ENCODE results near the gene STX2. TPM values are rescaled to one million over a fixed set of nuclear protein-coding genes. Genes with fewer than 3 reads are reported as not detected.

STX2 gene
- total and polyA plus RNA-seq, 2 donors (not counting 1 experiment from before 2014, with no cell fraction given): 35.2 to 87.8 TPM

GRCh38 chr12:130839770-130840404 lies 837 bp upstream of the STX2 start:
- peak overlapping the region; percentile 44 for H3K27ac ChIP-seq (ENCODE audit: insufficient read depth, low read length)
- H3K9ac ChIP-seq (ENCODE audit: insufficient read depth, low read length): no peak overlapping the region

GRCh38 chr12:130838284-130838950 lies 633 bp downstream of the STX2 start:
- no peaks in the 10 kb centered on the region for H3K27me3 ChIP-seq (ENCODE audit: control insufficient read depth, insufficient read depth, low read length)
- H3K9me3 ChIP-seq (ENCODE audit: control insufficient read depth, insufficient read depth, low read depth, low read length): no peaks in the 10 kb centered on the region
- H3K27ac ChIP-seq (ENCODE audit: insufficient read depth, low read length): peak overlapping the region; percentile 8
- peak overlapping the region; percentile 98 for H3K4me2 ChIP-seq (ENCODE audit: extremely low read depth, insufficient read depth, low read length)
- peak overlapping the region; percentile 59 for H3K9ac ChIP-seq (ENCODE audit: insufficient read depth, low read length)
- TF ChIP-seq EZH2 (IDR thresholded peaks at IDR 0.05; ENCODE audit: low read length, missing control alignments) (no peak), CTCF (conservative IDR thresholded peaks at IDR 0.05 in 1 of 2, IDR thresholded peaks at IDR 0.05 in 1 of 2; ENCODE audit: low read depth in 1 of 2, low read length in 2 of 2) (no peak)
- H4K20me1 ChIP-seq (ENCODE audit: control insufficient read depth, extremely low read depth, insufficient read depth, low read length): no peaks in the 10 kb centered on the region
- H3K4me3 ChIP-seq (replicated peaks in 1 of 4; ENCODE audit: control extremely low read depth in 1 of 4, insufficient read depth in 1 of 4, low read depth in 3 of 4, low read length in 4 of 4): peak overlapping the region; percentile 58 to 89 (median 69)
- H3K4me1 ChIP-seq (ENCODE audit: control insufficient read depth, extremely low read depth, insufficient read depth, low read length): peaks cover 14% of the 10 kb centered on the region
- DNase-seq (ENCODE audit: low read depth in 2 of 2): peak in 1 of 2 donors; percentile 15
- peak overlapping the region; percentile 2 for H2AFZ ChIP-seq (ENCODE audit: low read length)
- H3K36me3 ChIP-seq (ENCODE audit: control insufficient read depth, insufficient read depth, low read length): no peaks in the 10 kb centered on the region
- H3K79me2 ChIP-seq (ENCODE audit: control insufficient read depth, insufficient read depth, low read length): peaks cover 46% of the 10 kb centered on the region

More at GRCh38 chr12:130839770-130840404, 837 bp upstream of the STX2 start:
- no peak for DNase-seq (ENCODE audit: low read depth in 2 of 2)
- no peak for TF ChIP-seq CTCF (conservative IDR thresholded peaks at IDR 0.05 in 1 of 2, IDR thresholded peaks at IDR 0.05 in 1 of 2; ENCODE audit: low read depth in 1 of 2, low read length in 2 of 2)
- TF ChIP-seq EZH2 (IDR thresholded peaks at IDR 0.05; ENCODE audit: low read length, missing control alignments): no peak
- no peaks in the 10 kb centered on the region for H3K27me3 ChIP-seq (ENCODE audit: control insufficient read depth, insufficient read depth, low read length)
- H3K4me3 ChIP-seq (replicated peaks in 1 of 4; ENCODE audit: control extremely low read depth in 1 of 4, insufficient read depth in 1 of 4, low read depth in 3 of 4, low read length in 4 of 4): peak overlapping the region in 3 of 4 experiments; percentile 53 to 72 (median 59)
- peaks cover 35% of the 10 kb centered on the region for H3K79me2 ChIP-seq (ENCODE audit: control insufficient read depth, insufficient read depth, low read length)
- peaks cover 10% of the 10 kb centered on the region for H3K4me1 ChIP-seq (ENCODE audit: control insufficient read depth, extremely low read depth, insufficient read depth, low read length)
- H2AFZ ChIP-seq (ENCODE audit: low read length): peak overlapping the region; percentile 92
- peak overlapping the region; percentile 97 for H3K4me2 ChIP-seq (ENCODE audit: extremely low read depth, insufficient read depth, low read length)
- no peaks in the 10 kb centered on the region for H3K36me3 ChIP-seq (ENCODE audit: control insufficient read depth, insufficient read depth, low read length)
- H4K20me1 ChIP-seq (ENCODE audit: control insufficient read depth, extremely low read depth, insufficient read depth, low read length): no peaks in the 10 kb centered on the region
- no peaks in the 10 kb centered on the region for H3K9me3 ChIP-seq (ENCODE audit: control insufficient read depth, insufficient read depth, low read depth, low read length)

GRCh38 chr12:130835436-130835835 lies 3.6 kb downstream of the STX2 start:
- H3K79me2 ChIP-seq (ENCODE audit: control insufficient read depth, insufficient read depth, low read length): peaks cover 74% of the 10 kb centered on the region
- no peaks in the 10 kb centered on the region for H4K20me1 ChIP-seq (ENCODE audit: control insufficient read depth, extremely low read depth, insufficient read depth, low read length)
- no peaks in the 10 kb centered on the region for H3K27me3 ChIP-seq (ENCODE audit: control insufficient read depth, insufficient read depth, low read length)
- H3K9ac ChIP-seq (ENCODE audit: insufficient read depth, low read length): no peak overlapping the region
- H2AFZ ChIP-seq (ENCODE audit: low read length): no peak overlapping the region
- no peak for TF ChIP-seq EZH2 (IDR thresholded peaks at IDR 0.05; ENCODE audit: low read length, missing control alignments)
- no peak for TF ChIP-seq CTCF (conservative IDR thresholded peaks at IDR 0.05 in 1 of 2, IDR thresholded peaks at IDR 0.05 in 1 of 2; ENCODE audit: low read depth in 1 of 2, low read length in 2 of 2)
- H3K27ac ChIP-seq (ENCODE audit: insufficient read depth, low read length): no peak overlapping the region
- no peak overlapping the region for H3K4me2 ChIP-seq (ENCODE audit: extremely low read depth, insufficient read depth, low read length)
- peaks cover 22% of the 10 kb centered on the region for H3K4me1 ChIP-seq (ENCODE audit: control insufficient read depth, extremely low read depth, insufficient read depth, low read length)
- H3K4me3 ChIP-seq (replicated peaks in 1 of 4; ENCODE audit: control extremely low read depth in 1 of 4, insufficient read depth in 1 of 4, low read depth in 3 of 4, low read length in 4 of 4): no peak overlapping the region
- no peaks in the 10 kb centered on the region for H3K36me3 ChIP-seq (ENCODE audit: control insufficient read depth, insufficient read depth, low read length)
- DNase-seq (ENCODE audit: low read depth in 2 of 2): no peak
- H3K9me3 ChIP-seq (ENCODE audit: control insufficient read depth, insufficient read depth, low read depth, low read length): no peaks in the 10 kb centered on the region
